ENCODE measurements around the gene FGF3. TPM values are rescaled to one million over a fixed set of nuclear protein-coding genes. Genes with fewer than 3 reads are reported as not detected.

Gene FGF3
- total RNA-seq, 2 donors from 2014 or later: not detected

- Histone ChIP-seq H3K27me3 (replicated peaks; ENCODE audit: insufficient read depth) (no peaks in the 10 kb centered on the region), H3K36me3 (no peaks in the 10 kb centered on the region), H3K9me3 (peaks cover 8% of the 10 kb centered on the region), H3K4me3 (no peak overlapping the region), H3K4me1 (ENCODE audit: control insufficient read depth in 1 of 2, low read depth in 2 of 2) (no peaks in the 10 kb centered on the region), H3K27ac (no peak overlapping the region)
- DNase-seq (ENCODE audit: low spot score): no peak
- no peak for ATAC-seq (ENCODE audit: insufficient number of reproducible peaks, low FRiP score, low read depth)
- no peak for TF ChIP-seq CTCF (IDR thresholded peaks at IDR 0.05)
Measured at GRCh38 chr11:69855421-69855820, 36.2 kb upstream of the FGF3 start.

- Histone ChIP-seq H3K9me3 (peaks cover 8% of the 10 kb centered on the region), H3K27me3 (replicated peaks; ENCODE audit: insufficient read depth) (no peaks in the 10 kb centered on the region), H3K4me1 (ENCODE audit: control insufficient read depth in 1 of 2, low read depth in 2 of 2) (no peaks in the 10 kb centered on the region), H3K36me3 (no peaks in the 10 kb centered on the region), H3K4me3 (no peak overlapping the region), H3K27ac (no peak overlapping the region)
- no peak for DNase-seq (ENCODE audit: low spot score)
- no peak for ATAC-seq (ENCODE audit: insufficient number of reproducible peaks, low FRiP score, low read depth)
- no peak for TF ChIP-seq CTCF (IDR thresholded peaks at IDR 0.05)
Measured at GRCh38 chr11:69854713-69855112, 35.5 kb upstream of the FGF3 start.

- Histone ChIP-seq H3K9me3 (peaks cover 8% of the 10 kb centered on the region), H3K27me3 (replicated peaks; ENCODE audit: insufficient read depth) (no peaks in the 10 kb centered on the region), H3K4me3 (no peak overlapping the region), H3K36me3 (no peaks in the 10 kb centered on the region), H3K27ac (no peak overlapping the region), H3K4me1 (ENCODE audit: control insufficient read depth in 1 of 2, low read depth in 2 of 2) (no peaks in the 10 kb centered on the region)
- ATAC-seq (ENCODE audit: insufficient number of reproducible peaks, low FRiP score, low read depth) (no peak), DNase-seq (ENCODE audit: low spot score) (no peak)
- TF ChIP-seq CTCF (IDR thresholded peaks at IDR 0.05): no peak
Measured at GRCh38 chr11:69852056-69852455, 32.8 kb upstream of the FGF3 start.

GRCh38 chr11:69848201-69848600 is 29.0 kb upstream of the FGF3 start:
- no peak for TF ChIP-seq CTCF (IDR thresholded peaks at IDR 0.05)
- Histone ChIP-seq H3K9me3 (peaks cover 5% of the 10 kb centered on the region), H3K27ac (no peak overlapping the region), H3K27me3 (replicated peaks; ENCODE audit: insufficient read depth) (no peaks in the 10 kb centered on the region), H3K4me1 (ENCODE audit: control insufficient read depth in 1 of 2, low read depth in 2 of 2) (no peaks in the 10 kb centered on the region), H3K4me3 (no peak overlapping the region), H3K36me3 (no peaks in the 10 kb centered on the region)
- ATAC-seq (ENCODE audit: insufficient number of reproducible peaks, low FRiP score, low read depth) (no peak), DNase-seq (ENCODE audit: low spot score) (no peak)

GRCh38 chr11:69844396-69844795 is 25.2 kb upstream of the FGF3 start:
- TF ChIP-seq CTCF (IDR thresholded peaks at IDR 0.05): no peak
- Histone ChIP-seq H3K9me3 (no peaks in the 10 kb centered on the region), H3K27ac (no peak overlapping the region), H3K4me1 (ENCODE audit: control insufficient read depth in 1 of 2, low read depth in 2 of 2) (no peaks in the 10 kb centered on the region), H3K36me3 (no peaks in the 10 kb centered on the region), H3K27me3 (replicated peaks; ENCODE audit: insufficient read depth) (no peaks in the 10 kb centered on the region), H3K4me3 (no peak overlapping the region)
- ATAC-seq (ENCODE audit: insufficient number of reproducible peaks, low FRiP score, low read depth): no peak
- no peak for DNase-seq (ENCODE audit: low spot score)

All from thoracic aorta (tissue), 2 donors.